Fibroblast of the aortic adventitia (primary cell): ENCODE data around the gene C1orf53. TPM values are rescaled to one million over a fixed set of nuclear protein-coding genes. Genes with fewer than 3 reads are reported as not detected.
"Not testable (repeated sequence)": the region's sequence is repeated elsewhere in the genome, so short reads cannot be mapped to it uniquely, and the experiment has no call there.

Experiments
- DNase-seq: peaks from one replicate; pipeline ENCODE4 v3.0.0-alpha.2; 2010; ENCODE audit warnings: low read depth
- H3K4me3 ChIP-seq: 2 replicates; pipeline ENCODE4 v1.5.1; 2011; ENCODE audit warnings: low read depth, mild to moderate bottlenecking, control low read depth, low read length, moderate library complexity
- total RNA-seq: library from RNA; depleted of rRNA; stranded (reverse); fragments of >200 nt; gene quantifications from 2 replicates; pipeline ENCODE4 v1.2.3, GENCODE V29; 2012; ENCODE audit warnings: low replicate concordance
- TF ChIP-seq, protein P1 (sequence below): IDR thresholded peaks from 2 replicates; pipeline ENCODE4 v1.5.1; 2011; ENCODE audit warnings: mild to moderate bottlenecking, low read length, control low read depth, inconsistent platforms; ENCODE audit not compliant: insufficient read depth

Gene C1orf53
- total RNA-seq, result 0.98 and 4.5 TPM in 2 replicates

DNA sequence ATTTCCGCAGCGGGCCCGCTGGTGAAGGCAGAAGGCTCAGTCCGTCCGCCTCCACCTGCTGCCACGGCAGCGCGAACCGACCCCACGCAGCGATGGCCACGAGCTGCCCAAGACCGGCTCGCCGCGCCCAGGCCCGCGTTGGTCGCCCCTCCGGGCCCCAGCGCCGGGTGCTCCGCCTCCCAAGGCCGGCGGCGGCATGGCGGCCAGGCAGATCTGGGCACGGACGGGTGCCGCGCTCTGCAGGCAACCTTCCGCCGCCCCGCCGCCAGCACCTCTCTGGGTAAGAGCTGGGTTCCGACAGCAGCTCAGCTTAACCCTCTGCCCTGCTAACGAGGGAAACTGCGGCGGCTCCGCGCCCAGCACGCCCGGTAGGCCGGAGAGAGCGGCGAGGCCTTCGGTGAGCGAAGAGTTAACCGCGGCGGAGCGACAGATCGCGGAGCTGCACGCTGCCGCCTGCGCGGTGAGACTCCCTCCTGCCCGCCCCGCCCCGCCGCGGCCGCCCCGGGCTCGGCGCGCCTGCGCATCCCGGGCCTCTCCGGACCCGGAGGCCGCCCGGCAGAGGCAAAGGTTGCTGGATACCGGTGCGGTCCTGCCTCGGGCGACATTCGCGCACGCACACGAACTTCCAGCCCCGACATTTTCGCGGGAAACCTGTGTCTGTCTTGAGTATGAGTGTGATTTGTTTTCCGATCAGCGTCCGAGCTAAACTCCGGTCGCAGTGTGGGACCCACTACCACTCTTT is at the start of gene C1orf53:
Gene C1orf53 (plus strand): TSS at position 177 of the 742 bp plus-strand sequence. CDS start 20 bp downstream, at position 197.
- peak; percentile 84 for DNase-seq
- peak within 1 kb of the TSS; percentile 75 for H3K4me3 ChIP-seq
- TF ChIP-seq, protein P1, sequence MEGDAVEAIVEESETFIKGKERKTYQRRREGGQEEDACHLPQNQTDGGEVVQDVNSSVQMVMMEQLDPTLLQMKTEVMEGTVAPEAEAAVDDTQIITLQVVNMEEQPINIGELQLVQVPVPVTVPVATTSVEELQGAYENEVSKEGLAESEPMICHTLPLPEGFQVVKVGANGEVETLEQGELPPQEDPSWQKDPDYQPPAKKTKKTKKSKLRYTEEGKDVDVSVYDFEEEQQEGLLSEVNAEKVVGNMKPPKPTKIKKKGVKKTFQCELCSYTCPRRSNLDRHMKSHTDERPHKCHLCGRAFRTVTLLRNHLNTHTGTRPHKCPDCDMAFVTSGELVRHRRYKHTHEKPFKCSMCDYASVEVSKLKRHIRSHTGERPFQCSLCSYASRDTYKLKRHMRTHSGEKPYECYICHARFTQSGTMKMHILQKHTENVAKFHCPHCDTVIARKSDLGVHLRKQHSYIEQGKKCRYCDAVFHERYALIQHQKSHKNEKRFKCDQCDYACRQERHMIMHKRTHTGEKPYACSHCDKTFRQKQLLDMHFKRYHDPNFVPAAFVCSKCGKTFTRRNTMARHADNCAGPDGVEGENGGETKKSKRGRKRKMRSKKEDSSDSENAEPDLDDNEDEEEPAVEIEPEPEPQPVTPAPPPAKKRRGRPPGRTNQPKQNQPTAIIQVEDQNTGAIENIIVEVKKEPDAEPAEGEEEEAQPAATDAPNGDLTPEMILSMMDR, result no peak

DNA sequence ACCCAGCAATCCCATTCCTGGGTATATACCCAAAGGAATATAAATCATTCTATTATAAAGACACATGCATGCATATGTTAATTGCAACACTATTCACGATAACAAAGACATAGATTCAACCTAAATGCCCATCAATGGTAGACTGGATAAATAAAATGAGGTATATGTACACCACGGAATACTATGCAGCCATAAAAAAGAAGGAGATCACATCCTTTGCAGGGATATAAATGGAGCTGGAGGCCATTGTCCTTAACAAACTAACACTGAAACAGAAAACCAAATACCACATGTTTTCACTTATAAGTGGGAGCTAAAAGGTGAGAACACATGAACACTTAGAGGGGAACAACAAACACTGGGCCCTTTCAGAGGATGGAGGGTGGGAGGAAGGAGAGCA is 46.7 kb upstream of the C1orf53 start:
- H3K4me3 ChIP-seq, DNase-seq: not testable (repeated sequence)

DNA sequence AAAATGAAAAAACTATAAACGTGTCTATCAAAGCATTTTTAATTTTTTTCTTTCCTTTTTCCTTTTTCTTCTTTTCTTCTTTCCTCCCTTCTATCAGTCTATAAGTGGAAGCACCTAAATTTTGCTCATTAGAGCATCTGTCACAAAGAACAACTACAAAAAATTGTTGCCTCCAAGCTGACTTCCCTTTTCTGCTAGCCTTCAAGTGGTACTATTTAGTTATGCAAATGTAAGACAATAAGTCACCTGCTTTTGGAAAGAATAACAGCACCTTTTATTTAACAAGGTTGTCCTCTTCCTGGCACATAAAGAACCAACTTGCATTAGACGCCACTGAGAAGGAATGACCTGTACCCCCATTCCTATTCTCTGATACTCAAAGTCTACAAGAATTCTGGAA is 45.0 kb upstream of the C1orf53 start:
- no peak overlapping the region for H3K4me3 ChIP-seq
- TF ChIP-seq, protein P1, result no peak
- no peak for DNase-seq

DNA sequence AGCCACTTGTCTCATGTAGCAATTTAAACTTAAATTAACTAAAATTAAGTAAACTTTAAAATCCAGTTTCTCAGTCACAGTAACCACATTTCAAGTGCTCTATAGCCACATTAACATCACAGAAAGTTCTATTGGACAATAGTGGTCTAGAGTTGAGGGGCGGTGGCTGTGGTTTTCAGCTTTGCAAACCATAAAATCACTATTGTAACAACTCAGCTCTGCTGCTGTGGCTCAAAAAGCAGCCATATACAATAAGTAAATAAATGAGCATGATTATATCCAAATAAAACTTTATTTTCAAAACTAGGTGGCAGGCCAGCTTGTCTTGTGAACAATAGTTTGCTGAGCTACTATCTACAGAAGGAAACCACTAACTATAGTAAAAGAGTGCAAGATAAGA is 43.4 kb upstream of the C1orf53 start:
- peak; percentile 12 for DNase-seq
- TF ChIP-seq, protein P1, result no peak
- no peak overlapping the region for H3K4me3 ChIP-seq

DNA sequence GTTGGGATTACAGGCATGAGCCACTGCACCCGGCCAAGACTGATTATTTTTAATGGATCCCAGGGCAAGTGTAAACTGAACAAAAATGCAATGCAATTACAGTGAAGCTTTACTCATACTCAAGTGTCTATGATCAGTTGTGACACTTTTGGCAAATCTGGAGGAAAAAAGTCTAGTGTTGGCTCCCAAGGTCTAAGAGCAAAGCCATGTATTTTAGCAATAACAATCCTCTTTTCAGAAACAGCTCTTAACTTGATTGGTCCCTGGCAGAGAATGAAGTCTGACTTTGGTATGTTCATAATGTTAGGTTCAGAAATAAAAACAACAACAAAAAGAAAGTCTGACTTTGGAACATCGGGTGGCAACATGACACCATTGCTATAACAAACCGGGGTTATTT is 40.2 kb upstream of the C1orf53 start:
- H3K4me3 ChIP-seq, result no peak overlapping the region
- no peak for DNase-seq
- TF ChIP-seq, protein P1, result no peak

DNA sequence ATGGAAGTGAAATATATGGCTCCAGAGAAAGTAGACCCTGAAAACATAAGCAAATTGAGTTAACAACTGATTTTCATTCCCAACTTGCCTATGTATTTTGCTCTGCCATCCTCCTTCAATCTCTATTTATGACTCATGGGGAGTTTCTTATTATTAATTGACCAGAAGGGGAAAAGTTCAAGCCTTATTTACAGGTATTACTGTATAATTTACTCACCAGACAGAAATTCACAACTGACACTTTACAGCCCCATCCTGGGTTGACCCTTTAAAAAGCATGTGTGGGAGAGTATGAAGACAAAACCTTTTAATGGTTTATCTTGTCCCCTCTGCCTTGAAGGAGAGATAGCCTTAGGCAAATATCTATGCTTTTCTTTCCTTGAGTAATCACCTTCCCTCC is 39.8 kb upstream of the C1orf53 start:
- TF ChIP-seq, protein P1, result no peak
- no peak for DNase-seq
- H3K4me3 ChIP-seq, result no peak overlapping the region

DNA sequence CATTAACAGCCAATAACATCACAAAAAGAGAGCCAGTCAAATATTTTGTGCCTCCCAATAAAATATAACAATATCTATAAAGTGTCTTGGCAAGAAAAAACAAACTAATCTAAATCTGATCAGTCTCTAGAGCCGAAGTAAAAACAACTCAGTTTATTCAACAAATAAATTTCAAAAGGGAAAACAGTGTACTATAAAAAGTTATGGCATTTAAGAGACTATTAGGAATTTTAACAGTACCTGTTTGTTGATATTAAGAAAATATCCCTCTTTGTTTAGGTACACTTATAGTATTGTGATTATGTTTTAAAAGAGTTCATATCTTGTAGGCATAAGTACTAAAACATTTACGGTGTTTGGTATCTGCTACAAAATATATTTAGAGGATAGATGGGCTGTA is 36.6 kb upstream of the C1orf53 start:
- DNase-seq, result no peak
- TF ChIP-seq, protein P1, result no peak

More for the DNA sequence above, 36.6 kb upstream of the C1orf53 start:
- no peak overlapping the region for H3K4me3 ChIP-seq
